Caco-2 (cell line): ENCODE measurements around the gene ARL14. TPM values are rescaled to one million over a fixed set of nuclear protein-coding genes. Genes with fewer than 3 reads are reported as not detected.

Experiments used
- BruUV-seq: library from RNA; stranded (reverse); fragments of 400-500 nt; replicated peaks from 2 replicates; lab custom pipeline; 2021; lab: Mats Ljungman, UMichigan
- CTCF ChIA-PET: fragments of 300-600 bp; sonication (Branson Sonifier 250); formaldehyde crosslinking; loops from one replicate; lab custom pipeline; 2022; ENCODE audit warnings: antibody characterized with exemption; lab: Charles Lee
- POLR2A ChIA-PET: fragments of 300-600 bp; sonication (Branson Sonifier 250); formaldehyde crosslinking; loops from one replicate; lab custom pipeline; 2022; ENCODE audit warnings: antibody characterized with exemption; lab: Charles Lee
- DNase-seq, 2 experiments: peaks; one replicate each; pipeline versions ENCODE4 v3.0.0 to v3.0.0-alpha.2; 2020 to 2022
- H3K27me3 ChIP-seq: replicated peaks from 2 replicates; pipeline ENCODE4 v1.6.0; 2011; ENCODE audit warnings: low read length; ENCODE audit not compliant: control insufficient read depth, insufficient read depth
- H3K36me3 ChIP-seq: 2 replicates; pipeline ENCODE4 v1.5.1; 2011; ENCODE audit warnings: low read length; ENCODE audit not compliant: control insufficient read depth, insufficient read depth
- H3K4me1 ChIP-seq: fragments of 250-450 bp; sonication (Bioruptor Pico); 2 replicates; pipeline ENCODE4 v1.5.1; 2020; ENCODE audit warnings: mild to moderate bottlenecking
- H3K4me3 ChIP-seq: 2 replicates; pipeline ENCODE4 v1.5.1; 2011; ENCODE audit warnings: low read depth, mild to moderate bottlenecking, control low read depth, low read length
- H3K9me3 ChIP-seq: fragments of 250-450 bp; sonication (Bioruptor Pico); 2 replicates; pipeline ENCODE4 v1.5.1; 2020; ENCODE audit warnings: mild to moderate bottlenecking, moderate library complexity
- H3K27ac Mint-ChIP-seq: one replicate; pipeline ENCODE4 v1.8.0; 2022; ENCODE audit warnings: mixed read lengths; ENCODE audit not compliant: unreplicated experiment
- H3K27me3 Mint-ChIP-seq: one replicate; pipeline ENCODE4 v1.8.0; 2022; ENCODE audit warnings: mixed read lengths; ENCODE audit not compliant: insufficient read depth, unreplicated experiment
- H3K36me3 Mint-ChIP-seq: one replicate; pipeline ENCODE4 v1.8.0; 2022; ENCODE audit warnings: mild to moderate bottlenecking, mixed read lengths; ENCODE audit not compliant: insufficient read depth, unreplicated experiment
- H3K4me1 Mint-ChIP-seq: one replicate; pipeline ENCODE4 v1.8.0; 2022; ENCODE audit warnings: low read depth, mixed read lengths; ENCODE audit not compliant: unreplicated experiment
- H3K4me3 Mint-ChIP-seq: one replicate; pipeline ENCODE4 v1.8.0; 2022; ENCODE audit warnings: mild to moderate bottlenecking, moderate library complexity, mixed read lengths; ENCODE audit not compliant: unreplicated experiment
- H3K9me3 Mint-ChIP-seq: one replicate; pipeline ENCODE4 v1.8.0; 2022; ENCODE audit warnings: mixed read lengths; ENCODE audit not compliant: unreplicated experiment
- CTCF ChIP-seq, 2 experiments: fragments of 200-600 bp in 1 of 2; IDR thresholded peaks; 1 replicate in 1 of 2; 2 replicates in 1 of 2; pipeline versions ENCODE4 v1.5.1 to v1.8.0; 2011 to 2022; ENCODE audit warnings: antibody characterized with exemption in 1 of 2, control low read depth in 1 of 2, inconsistent platforms in 1 of 2, low read depth in 1 of 2, low read length in 1 of 2, mild to moderate bottlenecking in 1 of 2, moderate library complexity in 1 of 2; ENCODE audit not compliant: insufficient read depth in 1 of 2, severe bottlenecking in 1 of 2, unreplicated experiment in 1 of 2
- intact Hi-C: fragments of 100-400 bp; cut with micrococcal nuclease; formaldehyde crosslinking; loops from one replicate; pipeline ENCODE4 v1.10.0; 2022; ENCODE audit not compliant: unreplicated experiment
- total RNA-seq: library from RNA; stranded (reverse); gene quantifications from 2 replicates; pipeline ENCODE4 v1.2.3, GENCODE V29; 2022

Gene ARL14
- total RNA-seq, 1 experiment from 2014 or later = 0.84 TPM

- H3K9me3 Mint-ChIP-seq = no peaks in the 10 kb centered on the region
- ChIA-PET POLR2A (no interaction called here), CTCF (no interaction called here)
- H3K4me1 Mint-ChIP-seq = no peaks in the 10 kb centered on the region
- no peaks in the 10 kb centered on the region for H3K9me3 ChIP-seq
- no peaks in the 10 kb centered on the region for H3K27me3 ChIP-seq
- H3K27me3 Mint-ChIP-seq = no peaks in the 10 kb centered on the region
- intact Hi-C loops = no loop called here
- H3K27ac Mint-ChIP-seq = no peak overlapping the region
- no peak overlapping the region for H3K4me3 ChIP-seq
- no peak for DNase-seq
- no peaks in the 10 kb centered on the region for H3K36me3 Mint-ChIP-seq
- peaks cover 15% of the 10 kb centered on the region for H3K4me1 ChIP-seq
- no peak for TF ChIP-seq CTCF (IDR thresholded peaks at IDR 0.05; ENCODE audit: insufficient read depth in 1 of 2, low read depth in 1 of 2, low read length in 1 of 2, severe bottlenecking in 1 of 2, unreplicated experiment in 1 of 2)
- BruUV-seq = no TSS peak
- H3K4me3 Mint-ChIP-seq = no peak overlapping the region
- H3K36me3 ChIP-seq = no peaks in the 10 kb centered on the region
These were observed 17.4 kb downstream of the ARL14 start for GRCh38 chr3:160694345-160694744.

GRCh38 chr3:160695003-160695402, 18.0 kb downstream of the ARL14 start:
- Histone ChIP-seq H3K36me3 (no peaks in the 10 kb centered on the region), H3K4me1 (peaks cover 15% of the 10 kb centered on the region), H3K27me3 (no peaks in the 10 kb centered on the region), H3K9me3 (no peaks in the 10 kb centered on the region), H3K4me3 (no peak overlapping the region)
- BruUV-seq = no TSS peak
- ChIA-PET CTCF (no interaction called here), POLR2A (no interaction called here)
- intact Hi-C loops = no loop called here
- Mint-ChIP-seq H3K4me1 (no peaks in the 10 kb centered on the region), H3K36me3 (no peaks in the 10 kb centered on the region), H3K4me3 (no peak overlapping the region), H3K27ac (no peak overlapping the region), H3K9me3 (no peaks in the 10 kb centered on the region), H3K27me3 (no peaks in the 10 kb centered on the region)
- TF ChIP-seq CTCF (IDR thresholded peaks at IDR 0.05; ENCODE audit: insufficient read depth in 1 of 2, low read depth in 1 of 2, low read length in 1 of 2, severe bottlenecking in 1 of 2, unreplicated experiment in 1 of 2) = no peak
- no peak for DNase-seq

GRCh38 chr3:160695915-160696327, 19.0 kb downstream of the ARL14 start:
- no peaks in the 10 kb centered on the region for H3K36me3 Mint-ChIP-seq
- Histone ChIP-seq H3K4me1 (peaks cover 15% of the 10 kb centered on the region), H3K9me3 (no peaks in the 10 kb centered on the region), H3K27me3 (no peaks in the 10 kb centered on the region), H3K4me3 (no peak overlapping the region), H3K36me3 (no peaks in the 10 kb centered on the region)
- ChIA-PET POLR2A (no interaction called here), CTCF (no interaction called here)
- no peak for DNase-seq
- no peak for TF ChIP-seq CTCF (IDR thresholded peaks at IDR 0.05; ENCODE audit: insufficient read depth in 1 of 2, low read depth in 1 of 2, low read length in 1 of 2, severe bottlenecking in 1 of 2, unreplicated experiment in 1 of 2)
- no peak overlapping the region for H3K27ac Mint-ChIP-seq
- no peaks in the 10 kb centered on the region for H3K27me3 Mint-ChIP-seq
- intact Hi-C loops = no loop called here
- no TSS peak for BruUV-seq
- no peak overlapping the region for H3K4me3 Mint-ChIP-seq
- H3K4me1 Mint-ChIP-seq = no peaks in the 10 kb centered on the region
- no peaks in the 10 kb centered on the region for H3K9me3 Mint-ChIP-seq
